H4 (cell line): ENCODE data around the gene CDK10. TPM values are rescaled to one million over a fixed set of nuclear protein-coding genes. Genes with fewer than 3 reads are reported as not detected.

ENCODE experiments used
- DNase-seq: peaks from one replicate; pipeline ENCODE4 v3.0.0-alpha.2; 2015; ENCODE audit warnings: low spot score
- total RNA-seq: library from RNA; depleted of rRNA; stranded (reverse); fragments of >200 nt; shearing (Covaris generic); gene quantifications from 2 replicates; pipeline ENCODE4 v1.2.3, GENCODE V29; 2014

The CDK10 gene
- total RNA-seq, 1 experiment from 2014 or later, result 23.0 TPM

- no peak for DNase-seq
Measured at GRCh38 chr16:89711601-89712273, 25.2 kb downstream of the CDK10 start.

- DNase-seq, result no peak
Measured at GRCh38 chr16:89712274-89712781, 25.8 kb downstream of the CDK10 start.

DNA sequence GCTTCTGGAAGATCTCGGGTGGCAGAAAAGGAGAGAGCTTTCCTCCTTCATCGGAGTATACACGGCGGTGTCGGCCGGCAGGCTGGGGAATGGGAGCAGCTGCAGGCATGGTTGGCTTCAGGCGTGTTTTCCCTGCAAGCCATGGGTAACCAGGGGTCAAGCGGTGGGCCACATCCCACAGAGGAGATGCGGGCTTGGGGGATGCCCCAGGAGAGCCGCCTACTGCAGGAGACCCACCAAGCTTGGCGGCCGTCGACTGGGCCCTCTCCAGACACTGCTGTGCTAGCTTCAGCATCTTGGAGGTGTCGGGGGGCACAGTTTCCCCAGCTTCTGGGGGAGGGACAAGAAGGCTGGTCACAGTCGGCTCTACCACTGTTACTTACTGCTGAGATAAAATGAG lies 30.0 kb downstream of the CDK10 start:
- no peak for DNase-seq

DNA sequence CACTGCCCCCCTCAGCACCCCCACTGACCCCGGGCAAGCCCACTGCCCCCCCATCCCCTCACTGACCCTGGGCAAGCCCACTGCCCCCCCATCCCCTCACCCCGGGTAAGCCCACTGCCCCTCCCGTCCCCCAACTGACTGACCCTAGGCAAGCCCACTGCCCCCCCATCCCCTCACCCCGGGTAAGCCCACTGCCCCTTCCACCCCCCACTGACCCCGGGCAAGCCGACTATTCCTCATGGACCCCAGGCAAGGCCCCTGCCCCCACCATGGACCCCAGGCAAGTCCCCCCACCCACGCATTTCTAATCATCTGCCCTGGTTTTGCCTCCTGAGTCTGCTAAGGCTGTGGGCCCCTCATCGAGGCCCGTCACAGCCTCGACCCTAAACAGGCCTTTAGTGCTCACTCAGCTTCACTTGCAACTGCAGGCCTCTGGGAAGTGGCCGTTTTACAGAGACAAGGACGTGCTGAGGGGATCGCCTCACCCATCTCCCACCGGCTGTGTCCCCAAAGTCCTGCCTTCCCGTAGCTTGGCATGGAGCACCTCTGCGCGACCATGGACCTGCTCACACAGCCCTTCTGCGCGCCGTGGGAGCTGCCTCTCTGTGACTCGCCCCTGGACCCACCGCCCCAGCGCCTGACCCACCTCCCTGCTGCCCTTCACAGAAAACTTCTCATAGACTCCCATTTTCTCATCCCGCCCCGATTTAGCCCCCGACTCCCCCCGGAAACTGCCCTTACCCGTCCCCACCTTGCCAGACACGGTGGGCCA lies 30.6 kb downstream of the CDK10 start:
- DNase-seq, result no peak

DNA sequence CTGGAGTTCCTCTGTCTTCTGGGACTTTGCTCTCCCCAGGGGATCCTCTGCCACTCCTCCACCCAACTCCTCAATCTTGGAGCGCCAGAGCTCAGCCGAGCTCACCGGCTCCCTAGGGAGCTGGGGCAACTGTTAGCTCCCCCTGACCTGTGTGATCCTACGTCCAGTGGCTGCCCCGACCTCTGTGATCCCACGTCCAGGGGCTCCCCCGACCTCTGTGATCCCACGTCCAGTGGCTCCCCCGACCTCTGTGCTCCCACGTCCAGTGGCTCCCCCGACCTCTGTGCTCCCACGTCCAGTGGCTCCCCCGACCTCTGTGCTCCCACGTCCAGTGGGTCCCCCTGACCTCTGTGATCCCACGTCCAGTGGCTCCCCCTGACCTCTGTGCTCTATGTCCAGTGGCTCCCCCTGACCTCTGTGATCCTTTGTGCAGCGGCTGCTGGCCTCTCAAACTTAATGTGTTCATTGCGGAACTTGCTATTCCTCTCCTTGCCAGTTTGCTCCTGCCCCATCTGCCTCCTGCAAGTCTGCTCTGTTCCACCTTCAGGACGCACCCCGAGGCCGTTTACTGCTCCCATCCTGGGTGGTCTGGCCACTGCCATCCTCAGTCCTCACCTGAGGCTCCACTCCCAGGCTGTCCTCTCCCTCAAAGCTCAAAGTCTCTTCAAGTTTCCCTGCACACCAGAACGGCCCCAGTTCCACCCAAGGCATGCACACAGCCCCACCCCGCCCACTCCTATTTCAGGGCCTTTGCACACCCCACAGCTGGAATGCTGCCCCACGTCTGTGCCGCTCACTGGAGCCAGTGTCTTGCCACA lies 31.4 kb downstream of the CDK10 start:
- no peak for DNase-seq

DNA sequence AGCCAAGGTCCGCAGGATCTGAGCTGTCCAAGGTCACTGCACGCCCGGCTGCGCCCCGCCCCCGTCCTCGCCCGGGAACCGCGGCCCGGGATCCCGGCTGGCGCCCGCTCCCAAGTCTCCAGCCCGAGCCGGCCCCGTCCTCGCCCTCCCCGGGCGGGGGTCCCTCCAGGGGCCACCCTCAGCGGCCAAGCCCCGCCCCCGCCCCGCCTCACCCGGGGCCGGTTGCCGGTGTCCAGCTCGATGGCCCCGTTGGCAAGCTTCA lies 34.0 kb downstream of the CDK10 start:
- no peak for DNase-seq

DNA sequence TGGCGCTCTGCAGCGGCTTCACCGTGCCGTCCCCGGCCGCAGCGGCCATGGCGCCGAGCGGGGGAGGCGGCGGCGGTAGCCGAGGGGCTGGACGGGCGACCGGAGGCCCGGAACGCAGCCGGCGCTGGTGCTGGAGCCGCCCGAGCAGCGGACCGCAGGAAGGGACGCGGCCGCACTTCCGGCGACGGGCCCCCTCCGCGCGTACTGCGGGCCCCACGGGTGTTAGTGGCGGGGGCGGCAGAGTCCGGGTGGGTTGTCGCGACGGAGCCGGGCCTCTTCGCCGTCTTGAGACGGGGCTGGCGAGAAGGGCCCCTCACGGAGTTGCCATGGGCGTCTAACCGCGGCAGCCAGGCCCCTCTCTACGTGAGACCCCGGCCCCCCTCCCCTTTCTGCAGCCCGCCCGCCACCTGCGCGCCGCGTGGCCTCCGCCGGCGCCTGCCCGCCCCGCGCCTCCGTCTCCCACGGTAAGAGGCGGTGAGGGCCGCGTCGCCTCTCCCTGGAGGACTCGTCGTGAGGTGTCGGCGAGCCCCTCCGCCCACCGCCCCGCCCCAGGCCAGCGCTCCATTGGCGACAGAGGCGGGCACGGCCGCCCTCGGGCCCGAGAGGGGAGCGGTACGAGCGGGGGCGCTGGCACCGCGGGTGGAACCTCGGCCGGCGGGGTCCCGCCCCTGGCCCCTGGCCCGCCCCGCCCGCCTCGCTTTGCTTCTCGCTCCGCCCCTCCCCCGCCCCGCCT lies 34.5 kb downstream of the CDK10 start, which contains the start of the genes VPS9D1 and ZNF276:
VPS9D1 (minus strand) TSS at position 86 of the 733 bp plus-strand sequence; CDS start at position 49, 37 bp downstream.
ZNF276 (plus strand) TSS at position 725 of the 733 bp plus-strand sequence. CDS start 104 bp downstream, outside the sequence.
- DNase-seq, result peak; percentile 65

GRCh38 chr16:89721546-89722391 lies 35.3 kb downstream of the CDK10 start:
- DNase-seq, result no peak

- DNase-seq, result no peak
Measured at GRCh38 chr16:89722392-89723278, 36.1 kb downstream of the CDK10 start.

DNA sequence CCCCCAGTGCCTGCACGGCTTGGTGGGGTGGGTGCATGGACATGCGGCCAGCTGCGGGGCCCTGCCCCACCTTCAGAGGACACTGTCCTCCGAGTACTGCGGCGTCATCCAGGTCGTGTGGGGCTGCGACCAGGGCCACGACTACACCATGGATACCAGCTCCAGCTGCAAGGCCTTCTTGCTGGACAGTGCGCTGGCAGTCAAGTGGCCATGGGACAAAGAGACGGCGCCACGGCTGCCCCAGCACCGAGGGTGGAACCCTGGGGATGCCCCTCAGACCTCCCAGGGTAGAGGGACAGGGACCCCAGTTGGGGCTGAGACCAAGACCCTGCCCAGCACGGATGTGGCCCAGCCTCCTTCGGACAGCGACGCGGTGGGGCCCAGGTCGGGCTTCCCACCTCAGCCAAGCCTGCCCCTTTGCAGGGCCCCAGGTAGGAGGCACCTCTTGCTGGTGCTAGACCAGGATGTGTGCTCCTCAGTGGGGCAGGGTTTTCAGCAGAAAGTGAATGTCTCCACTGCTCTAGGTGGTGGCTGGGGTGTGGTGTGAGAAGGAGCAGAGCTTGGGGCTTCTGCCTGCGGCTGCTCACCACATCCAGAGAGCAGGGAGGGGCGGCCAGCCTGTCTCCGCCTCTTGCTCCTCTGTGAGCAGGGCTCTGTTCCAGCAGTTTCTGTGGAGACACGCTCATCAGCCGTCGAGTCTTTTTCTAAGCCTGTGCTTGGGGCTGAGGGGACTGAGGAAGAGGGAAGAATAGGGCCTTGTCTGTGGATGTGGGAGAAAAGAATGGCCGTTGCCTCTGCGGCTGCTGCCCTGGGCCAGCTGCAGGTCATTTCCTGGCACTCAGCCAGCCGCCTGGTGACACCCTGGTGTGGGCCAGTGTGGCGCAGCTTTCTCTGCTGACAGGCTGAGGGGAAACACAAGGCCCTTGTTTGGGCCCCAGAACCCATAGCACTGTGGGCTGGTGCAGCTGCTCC lies 37.1 kb downstream of the CDK10 start:
- DNase-seq, result no peak

DNA sequence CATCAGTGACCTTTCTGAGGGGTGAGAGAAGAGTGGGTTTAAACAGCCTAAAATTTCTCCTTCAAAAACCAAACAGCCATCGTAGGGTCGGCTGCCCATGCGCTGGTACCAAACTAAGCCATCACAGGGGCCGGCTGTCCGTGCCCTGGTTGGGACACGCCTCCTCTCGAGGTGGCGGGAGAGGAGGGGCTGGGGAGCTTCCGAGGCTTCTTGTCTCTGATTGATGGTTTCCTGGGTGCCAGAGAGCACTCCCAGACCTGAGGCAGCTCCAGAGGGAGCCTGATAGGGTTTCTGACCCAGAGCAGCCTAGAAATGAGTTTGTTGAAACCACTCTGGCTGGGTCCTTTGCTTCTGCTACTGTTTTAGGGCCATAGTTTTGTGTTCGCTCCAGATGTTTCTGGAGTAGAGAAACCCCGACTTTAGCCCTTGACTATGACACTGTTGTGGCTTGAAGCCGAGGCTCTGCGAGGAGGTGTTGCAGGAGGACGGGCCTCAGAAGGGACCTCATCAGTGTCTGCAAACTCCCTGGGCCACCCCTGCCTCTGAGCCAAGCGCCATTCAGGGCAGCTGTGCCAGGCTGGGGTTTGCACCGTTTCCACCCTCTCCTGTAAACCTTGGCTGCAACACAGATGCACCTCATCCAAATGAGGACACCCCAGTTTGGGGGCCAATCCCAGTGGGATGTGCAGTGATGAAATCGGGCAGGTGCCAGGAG lies 41.1 kb downstream of the CDK10 start:
- no peak for DNase-seq

DNA sequence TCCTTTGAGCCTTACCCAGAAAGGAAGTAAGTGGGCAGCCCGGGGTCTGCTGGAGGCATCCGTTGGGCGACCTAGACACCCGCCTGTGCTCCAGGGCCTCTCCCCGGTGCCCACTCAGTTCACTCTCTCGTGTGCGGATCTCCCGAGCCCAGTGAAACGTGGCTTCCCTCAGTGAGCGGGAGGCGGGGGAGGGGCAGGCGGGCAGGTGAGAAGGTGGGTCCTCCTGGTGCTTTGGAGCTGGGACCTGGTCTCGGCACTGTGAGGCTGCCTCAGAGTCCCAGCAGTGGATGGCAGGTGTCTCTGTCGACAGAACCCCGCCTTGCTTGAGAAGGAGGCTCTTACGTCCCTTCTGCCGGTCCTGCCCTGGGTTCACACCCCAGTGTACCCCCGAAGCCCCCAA lies 42.8 kb downstream of the CDK10 start:
- DNase-seq, result no peak

GRCh38 chr16:89729863-89730593 lies 43.5 kb downstream of the CDK10 start:
- DNase-seq, result no peak

- DNase-seq, result no peak
Measured at GRCh38 chr16:89730610-89731234, 44.2 kb downstream of the CDK10 start.

- no peak for DNase-seq
Measured at GRCh38 chr16:89732142-89732917, 45.8 kb downstream of the CDK10 start.

- no peak for DNase-seq
Measured at GRCh38 chr16:89732918-89733242, 46.4 kb downstream of the CDK10 start.
